HG03575 (cell line): ENCODE measurements around the gene SPTA1.
"Not testable (repeated sequence)": the region's sequence is repeated elsewhere in the genome, so short reads cannot be mapped to it uniquely, and the experiment has no call there.

Experiments
- ATAC-seq: cut with Tn5 transposase; IDR thresholded peaks from one replicate; pipeline ENCODE4 v1.9.1; 2021; ENCODE audit not compliant: unreplicated experiment, insufficient number of reproducible peaks, low FRiP score; ENCODE audit errors: extremely low read depth

Gene SPTA1

GRCh38 chr1:158686111-158687009, at the start of gene SPTA1:
TSS of gene SPTA1 (minus strand) at chr1:158686715. CDS start at chr1:158686517, 198 bp downstream.
- ATAC-seq: no peak

- ATAC-seq: no peak
Observed at GRCh38 chr1:158735848-158736247, 49.3 kb upstream of the SPTA1 start.

GRCh38 chr1:158732524-158732923, 46.0 kb upstream of the SPTA1 start:
- no peak for ATAC-seq

GRCh38 chr1:158731707-158732106, 45.2 kb upstream of the SPTA1 start:
- no peak for ATAC-seq

GRCh38 chr1:158730453-158730852, 43.9 kb upstream of the SPTA1 start:
- ATAC-seq: no peak

- ATAC-seq: no peak
Observed at GRCh38 chr1:158728510-158729225, 42.2 kb upstream of the SPTA1 start.

- ATAC-seq: no peak
Observed at GRCh38 chr1:158724442-158724841, 37.9 kb upstream of the SPTA1 start.

- ATAC-seq: no peak
Observed at GRCh38 chr1:158720620-158721019, 34.1 kb upstream of the SPTA1 start, which contains the start of gene OR6K3. TSS of gene OR6K3 (minus strand) at chr1:158720720. CDS start at chr1:158718115, 2,605 bp downstream.

- ATAC-seq: no peak
Observed at GRCh38 chr1:158719664-158720063, 33.1 kb upstream of the SPTA1 start.

GRCh38 chr1:158717344-158717743, 30.8 kb upstream of the SPTA1 start:
- no peak for ATAC-seq

GRCh38 chr1:158716335-158716734, 29.8 kb upstream of the SPTA1 start:
- ATAC-seq: no peak

GRCh38 chr1:158714754-158715153, 28.2 kb upstream of the SPTA1 start:
- ATAC-seq: no peak

- no peak for ATAC-seq
Observed at GRCh38 chr1:158711098-158711497, 24.6 kb upstream of the SPTA1 start.

GRCh38 chr1:158706096-158706495, 19.6 kb upstream of the SPTA1 start:
- no peak for ATAC-seq

GRCh38 chr1:158700552-158700951, 14.0 kb upstream of the SPTA1 start, which contains the start of gene OR6K2:
TSS of gene OR6K2 (minus strand) at chr1:158700652. CDS start at chr1:158700652, 0 bp downstream.
- no peak for ATAC-seq

GRCh38 chr1:158694596-158694995, 8.1 kb upstream of the SPTA1 start:
- no peak for ATAC-seq

GRCh38 chr1:158692356-158692755, 5.8 kb upstream of the SPTA1 start:
- no peak for ATAC-seq

GRCh38 chr1:158691907-158692306, 5.4 kb upstream of the SPTA1 start:
- no peak for ATAC-seq

- ATAC-seq: not testable (repeated sequence)
Observed at GRCh38 chr1:158691149-158691548, 4.6 kb upstream of the SPTA1 start.

- ATAC-seq: no peak
Observed at GRCh38 chr1:158689875-158690274, 3.4 kb upstream of the SPTA1 start.
